D341Med (cell line): Measurements from ENCODE around the gene AKT3.
A peak's percentile ranks its signal among the peaks of the same experiment; 100 is the strongest.

ENCODE experiments used
- DNase-seq: peaks from one replicate; pipeline ENCODE4 v3.0.0; 2012; ENCODE audit warnings: low spot score

AKT3 gene

GRCh38 chr1:243731301-243731891 lies 118.6 kb downstream of the AKT3 start:
- DNase-seq = peak; percentile 49

GRCh38 chr1:243730487-243731150 lies 119.4 kb downstream of the AKT3 start:
- no peak for DNase-seq

- DNase-seq = no peak
Measured at GRCh38 chr1:243729956-243730355, 120.1 kb downstream of the AKT3 start.

- DNase-seq = no peak
Measured at GRCh38 chr1:243727503-243728203, 122.4 kb downstream of the AKT3 start.

GRCh38 chr1:243726806-243727502 lies 123.1 kb downstream of the AKT3 start:
- DNase-seq = no peak

- DNase-seq = no peak
Measured at GRCh38 chr1:243725846-243726245, 124.2 kb downstream of the AKT3 start.

- no peak for DNase-seq
Measured at GRCh38 chr1:243725075-243725474, 125.0 kb downstream of the AKT3 start.

GRCh38 chr1:243723458-243724043 lies 126.5 kb downstream of the AKT3 start:
- DNase-seq = no peak

GRCh38 chr1:243723050-243723449 lies 127.0 kb downstream of the AKT3 start:
- DNase-seq = no peak

GRCh38 chr1:243719476-243719875 lies 130.6 kb downstream of the AKT3 start:
- DNase-seq = no peak

- no peak for DNase-seq
Measured at GRCh38 chr1:243718893-243719292, 131.2 kb downstream of the AKT3 start.

- DNase-seq = no peak
Measured at GRCh38 chr1:243718022-243718421, 132.0 kb downstream of the AKT3 start.

GRCh38 chr1:243716906-243717305 lies 133.1 kb downstream of the AKT3 start:
- DNase-seq = no peak

- no peak for DNase-seq
Measured at GRCh38 chr1:243715285-243715684, 134.8 kb downstream of the AKT3 start.

GRCh38 chr1:243713470-243714186 lies 136.4 kb downstream of the AKT3 start:
- DNase-seq = peak; percentile 76

- DNase-seq = no peak
Measured at GRCh38 chr1:243712941-243713340, 137.1 kb downstream of the AKT3 start.

GRCh38 chr1:243712242-243712641 lies 137.8 kb downstream of the AKT3 start:
- DNase-seq = no peak

GRCh38 chr1:243710467-243710866 lies 139.6 kb downstream of the AKT3 start:
- no peak for DNase-seq

GRCh38 chr1:243708210-243708609 lies 141.8 kb downstream of the AKT3 start:
- DNase-seq = no peak

- no peak for DNase-seq
Measured at GRCh38 chr1:243706563-243706962, 143.5 kb downstream of the AKT3 start.

- DNase-seq = no peak
Measured at GRCh38 chr1:243705585-243705984, 144.5 kb downstream of the AKT3 start.

- no peak for DNase-seq
Measured at GRCh38 chr1:243701872-243702271, 148.2 kb downstream of the AKT3 start.
